HG03521 (cell line): Measurements from ENCODE around the gene CSTF3.

ENCODE experiments used
- ATAC-seq: cut with Tn5 transposase; IDR thresholded peaks from one replicate; pipeline ENCODE4 v1.9.1; 2021; ENCODE audit warnings: mild to moderate bottlenecking, moderate library complexity; ENCODE audit not compliant: unreplicated experiment

CSTF3 gene

GRCh38 chr11:33045551-33046255 lies 115.6 kb downstream of the CSTF3 start:
- ATAC-seq: no peak

GRCh38 chr11:33044285-33044756 lies 117.0 kb downstream of the CSTF3 start:
- no peak for ATAC-seq

DNA sequence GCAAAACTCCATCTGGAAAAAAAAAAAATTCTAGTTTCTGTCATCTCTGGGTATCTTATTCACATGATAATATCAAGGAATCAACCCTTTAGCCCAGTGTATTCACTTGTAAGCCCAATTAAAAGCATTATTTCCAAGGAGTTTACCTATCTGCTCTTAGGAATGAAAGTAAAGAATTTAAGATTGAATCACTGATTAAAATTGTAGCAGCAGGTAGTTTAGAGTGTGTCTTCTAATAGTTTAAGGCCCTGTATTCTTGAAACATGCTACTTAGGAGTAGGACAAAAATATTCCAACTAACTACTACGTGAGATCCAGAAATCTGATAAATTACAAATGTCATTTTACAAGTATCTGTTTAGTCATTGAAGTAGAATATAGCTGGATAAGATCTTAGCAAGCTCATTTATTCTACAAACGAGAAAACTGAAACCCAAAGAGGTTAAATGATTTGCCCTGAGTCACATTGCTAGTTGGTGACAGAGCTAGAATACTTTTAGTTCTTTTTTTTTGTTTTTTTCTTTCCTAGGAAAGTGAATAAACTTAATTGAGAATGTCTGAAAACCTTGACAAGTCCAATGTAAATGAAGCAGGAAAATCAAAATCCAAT lies 118.0 kb downstream of the CSTF3 start:
- no peak for ATAC-seq

DNA sequence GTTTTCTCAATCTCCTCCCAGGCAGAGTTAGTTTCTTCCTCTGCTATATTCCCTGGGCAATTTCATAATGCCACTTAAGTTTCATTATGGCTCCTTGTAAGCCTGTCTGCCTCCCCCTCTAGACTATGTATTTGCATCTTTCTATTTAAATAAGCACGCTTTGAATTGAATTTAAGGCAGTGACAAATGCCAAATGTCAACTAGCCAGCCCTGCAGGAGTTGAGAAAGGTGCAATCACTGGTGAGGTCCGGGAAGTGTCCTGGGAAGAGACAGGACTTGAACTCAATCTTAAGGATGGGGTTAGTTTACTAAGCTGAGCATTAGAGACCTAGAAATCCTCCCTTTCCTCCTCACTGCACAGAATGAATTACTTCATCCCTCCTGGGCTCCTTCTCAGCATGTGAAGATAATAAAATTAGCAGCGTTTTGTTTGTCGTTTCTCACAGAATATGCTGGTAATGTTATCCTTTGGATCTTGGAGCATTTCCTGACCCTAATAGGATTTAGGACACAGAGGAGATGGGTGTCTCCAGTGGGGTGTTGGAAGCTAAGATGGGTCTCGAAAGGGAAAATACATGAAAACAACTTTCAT lies 120.3 kb downstream of the CSTF3 start:
- ATAC-seq: no peak

- peak; percentile 29 for ATAC-seq
These were observed 121.0 kb downstream of the CSTF3 start for GRCh38 chr11:33040033-33040861.

GRCh38 chr11:33039274-33040032 lies 121.8 kb downstream of the CSTF3 start, which contains the start of gene TCP11L1:
Gene TCP11L1, plus strand, starts transcription at chr11:33039572. Its CDS starts 4,202 bp downstream, at chr11:33043774.
- peak; percentile 67 for ATAC-seq

GRCh38 chr11:33035011-33035410 lies 126.3 kb downstream of the CSTF3 start:
- no peak for ATAC-seq
